ENCODE results near the gene MED22.

Gene MED22

GRCh38 chr9:133368249-133368881 is 20.4 kb upstream of the MED22 start:
- TF ChIP-seq FOXP2 (optimal IDR thresholded peaks at IDR 0.05; ENCODE audit: borderline replicate concordance, extremely low read depth, extremely low read length, insufficient read depth) (no peak), TAF1 (IDR thresholded peaks at IDR 0.05; ENCODE audit: borderline replicate concordance, insufficient read depth, low read length) (no peak), POLR2AphosphoS5 (IDR thresholded peaks at IDR 0.05; ENCODE audit: low read depth, low read length) (no peak), SIN3A (IDR thresholded peaks at IDR 0.05; ENCODE audit: borderline replicate concordance, insufficient read depth, low read length) (no peak)
- TF ChIP-seq, protein P1, sequence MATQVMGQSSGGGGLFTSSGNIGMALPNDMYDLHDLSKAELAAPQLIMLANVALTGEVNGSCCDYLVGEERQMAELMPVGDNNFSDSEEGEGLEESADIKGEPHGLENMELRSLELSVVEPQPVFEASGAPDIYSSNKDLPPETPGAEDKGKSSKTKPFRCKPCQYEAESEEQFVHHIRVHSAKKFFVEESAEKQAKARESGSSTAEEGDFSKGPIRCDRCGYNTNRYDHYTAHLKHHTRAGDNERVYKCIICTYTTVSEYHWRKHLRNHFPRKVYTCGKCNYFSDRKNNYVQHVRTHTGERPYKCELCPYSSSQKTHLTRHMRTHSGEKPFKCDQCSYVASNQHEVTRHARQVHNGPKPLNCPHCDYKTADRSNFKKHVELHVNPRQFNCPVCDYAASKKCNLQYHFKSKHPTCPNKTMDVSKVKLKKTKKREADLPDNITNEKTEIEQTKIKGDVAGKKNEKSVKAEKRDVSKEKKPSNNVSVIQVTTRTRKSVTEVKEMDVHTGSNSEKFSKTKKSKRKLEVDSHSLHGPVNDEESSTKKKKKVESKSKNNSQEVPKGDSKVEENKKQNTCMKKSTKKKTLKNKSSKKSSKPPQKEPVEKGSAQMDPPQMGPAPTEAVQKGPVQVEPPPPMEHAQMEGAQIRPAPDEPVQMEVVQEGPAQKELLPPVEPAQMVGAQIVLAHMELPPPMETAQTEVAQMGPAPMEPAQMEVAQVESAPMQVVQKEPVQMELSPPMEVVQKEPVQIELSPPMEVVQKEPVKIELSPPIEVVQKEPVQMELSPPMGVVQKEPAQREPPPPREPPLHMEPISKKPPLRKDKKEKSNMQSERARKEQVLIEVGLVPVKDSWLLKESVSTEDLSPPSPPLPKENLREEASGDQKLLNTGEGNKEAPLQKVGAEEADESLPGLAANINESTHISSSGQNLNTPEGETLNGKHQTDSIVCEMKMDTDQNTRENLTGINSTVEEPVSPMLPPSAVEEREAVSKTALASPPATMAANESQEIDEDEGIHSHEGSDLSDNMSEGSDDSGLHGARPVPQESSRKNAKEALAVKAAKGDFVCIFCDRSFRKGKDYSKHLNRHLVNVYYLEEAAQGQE (IDR thresholded peaks at IDR 0.05; ENCODE audit: insufficient read depth in 1 of 2, low read depth in 2 of 2, low read length in 2 of 2): no peak

DNA sequence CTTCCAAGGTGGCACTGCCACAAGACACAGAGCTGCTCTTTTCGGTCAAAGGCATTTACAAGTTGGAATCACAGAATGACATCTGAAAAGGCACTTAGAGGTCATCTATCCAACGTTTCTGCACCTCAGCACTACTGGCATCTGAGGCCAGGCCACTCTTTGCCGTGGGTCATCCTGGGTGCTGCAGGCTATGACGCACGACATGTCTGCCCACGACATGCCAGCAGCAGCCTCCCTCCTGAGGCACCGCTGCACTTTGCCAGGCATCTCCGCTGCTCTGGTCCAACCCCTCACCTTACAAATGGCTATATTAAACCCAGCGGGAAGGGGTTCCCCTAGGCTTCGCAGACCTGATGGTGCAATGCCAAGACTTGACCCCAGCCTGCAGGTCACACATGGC is 19.8 kb upstream of the MED22 start:
- TF ChIP-seq, protein P1 (IDR thresholded peaks at IDR 0.05; ENCODE audit: insufficient read depth in 1 of 2, low read depth in 2 of 2, low read length in 2 of 2): no peak
- TF ChIP-seq TAF1 (IDR thresholded peaks at IDR 0.05; ENCODE audit: borderline replicate concordance, insufficient read depth, low read length) (no peak), FOXP2 (optimal IDR thresholded peaks at IDR 0.05; ENCODE audit: borderline replicate concordance, extremely low read depth, extremely low read length, insufficient read depth) (no peak), SIN3A (IDR thresholded peaks at IDR 0.05; ENCODE audit: borderline replicate concordance, insufficient read depth, low read length) (no peak), POLR2AphosphoS5 (IDR thresholded peaks at IDR 0.05; ENCODE audit: low read depth, low read length) (no peak)

- TF ChIP-seq, protein P1 (IDR thresholded peaks at IDR 0.05; ENCODE audit: insufficient read depth in 1 of 2, low read depth in 2 of 2, low read length in 2 of 2): no peak
- TF ChIP-seq POLR2AphosphoS5 (IDR thresholded peaks at IDR 0.05; ENCODE audit: low read depth, low read length) (no peak), FOXP2 (optimal IDR thresholded peaks at IDR 0.05; ENCODE audit: borderline replicate concordance, extremely low read depth, extremely low read length, insufficient read depth) (no peak), TAF1 (IDR thresholded peaks at IDR 0.05; ENCODE audit: borderline replicate concordance, insufficient read depth, low read length) (no peak), SIN3A (IDR thresholded peaks at IDR 0.05; ENCODE audit: borderline replicate concordance, insufficient read depth, low read length) (no peak)
These were observed 19.3 kb upstream of the MED22 start for GRCh38 chr9:133367221-133367620.

DNA sequence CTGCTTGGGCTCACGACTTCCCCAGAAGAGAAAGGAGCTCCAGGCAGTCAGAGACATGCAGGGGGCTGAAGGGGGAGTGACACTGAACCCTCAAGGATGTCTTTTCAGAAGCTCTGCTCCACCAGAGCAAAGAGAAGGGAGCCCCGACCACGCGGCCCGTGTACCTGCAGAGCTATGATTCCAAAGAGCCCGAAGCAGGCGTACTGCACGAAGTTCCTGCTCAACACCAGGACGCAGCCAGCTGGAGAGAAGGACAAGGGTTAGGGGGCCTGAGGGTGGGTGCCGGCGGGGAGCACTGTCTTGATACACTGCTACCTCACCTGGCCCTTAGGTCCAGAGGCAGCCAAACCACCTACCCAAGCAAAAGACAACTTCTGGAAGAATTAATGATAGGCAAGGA is 18.5 kb upstream of the MED22 start:
- no peak for TF ChIP-seq FOXP2 (optimal IDR thresholded peaks at IDR 0.05; ENCODE audit: borderline replicate concordance, extremely low read depth, extremely low read length, insufficient read depth)
- TF ChIP-seq SIN3A (IDR thresholded peaks at IDR 0.05; ENCODE audit: borderline replicate concordance, insufficient read depth, low read length): no peak
- TF ChIP-seq, protein P1 (IDR thresholded peaks at IDR 0.05; ENCODE audit: insufficient read depth in 1 of 2, low read depth in 2 of 2, low read length in 2 of 2): no peak
- no peak for TF ChIP-seq TAF1 (IDR thresholded peaks at IDR 0.05; ENCODE audit: borderline replicate concordance, insufficient read depth, low read length)
- no peak for TF ChIP-seq POLR2AphosphoS5 (IDR thresholded peaks at IDR 0.05; ENCODE audit: low read depth, low read length)

Data from PFSK-1 (cell line).